Activated CD4-positive, alpha-beta T cell treated with anti-CD3 and anti-CD28 coated beads, Interleukin-2, Interleukin-4, amounts not matched to agents 100 ng/mL and 50 ng/mL, durations not matched to agents 16 hours and 8 hours (primary cell): Measurements from ENCODE around the gene MPPED2.
"Not testable (repeated sequence)": the region's sequence is repeated elsewhere in the genome, so short reads cannot be mapped to it uniquely, and the experiment has no call there.

ENCODE experiments used
- DNase-seq: peaks from one replicate; pipeline ENCODE4 v3.0.0-alpha.2; 2020; ENCODE audit warnings: low spot score

MPPED2 gene

DNA sequence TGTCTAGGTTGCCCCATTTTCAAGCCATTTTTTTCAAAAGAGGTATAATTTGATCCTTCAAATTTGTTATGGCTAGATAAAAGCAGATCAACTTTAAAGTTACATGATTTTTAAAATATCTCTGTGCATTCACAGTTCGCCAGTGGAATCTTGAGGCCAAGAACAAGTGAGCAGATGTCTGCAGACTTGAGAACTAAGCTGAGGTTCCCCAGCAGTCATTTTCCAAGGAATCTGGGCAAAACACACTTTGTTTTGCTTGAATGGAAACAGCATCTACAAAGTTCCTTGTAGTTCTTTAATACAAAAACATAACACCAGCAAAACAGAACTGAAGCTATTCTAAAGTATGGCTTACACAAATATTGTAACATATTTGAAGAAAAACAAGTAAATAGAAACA lies 7.7 kb downstream of the MPPED2 start:
- no peak for DNase-seq

DNA sequence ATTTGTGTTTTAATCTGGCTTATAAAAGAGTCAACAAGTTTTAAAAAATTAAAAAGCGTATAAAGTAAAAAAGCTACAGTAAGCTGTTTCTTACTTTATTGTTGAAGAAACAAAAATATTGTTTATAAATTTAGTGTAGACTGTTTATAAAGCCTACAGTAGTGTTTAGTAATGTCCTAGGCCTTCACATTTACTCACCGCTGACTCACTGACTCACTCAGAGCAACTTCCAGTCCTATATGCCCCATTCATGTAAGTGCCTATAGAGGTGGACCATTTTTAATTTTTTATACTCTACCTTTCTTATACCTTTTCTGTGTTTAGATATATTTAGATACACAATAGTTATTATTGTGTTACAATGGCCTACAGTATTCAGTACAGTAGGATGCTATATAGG lies 12.2 kb downstream of the MPPED2 start:
- DNase-seq: no peak

DNA sequence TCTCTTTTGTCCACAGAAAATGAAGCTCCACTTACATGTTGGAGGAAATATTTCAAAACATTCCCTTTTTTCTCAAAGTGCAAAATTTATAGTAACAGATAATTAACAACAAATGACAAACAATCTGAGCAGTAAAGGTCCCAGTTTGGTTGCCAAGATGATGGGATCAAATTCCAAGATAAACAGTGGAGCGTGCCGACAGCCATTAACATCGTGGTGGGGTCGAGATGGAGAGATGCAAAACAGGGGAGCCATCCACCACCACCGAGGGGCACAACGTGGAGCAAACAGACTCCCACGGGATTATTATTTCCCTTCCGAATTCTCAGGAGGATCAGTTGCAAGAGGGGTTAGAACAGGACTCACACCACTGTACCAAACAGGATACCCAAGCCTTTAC lies 17.2 kb downstream of the MPPED2 start:
- no peak for DNase-seq

DNA sequence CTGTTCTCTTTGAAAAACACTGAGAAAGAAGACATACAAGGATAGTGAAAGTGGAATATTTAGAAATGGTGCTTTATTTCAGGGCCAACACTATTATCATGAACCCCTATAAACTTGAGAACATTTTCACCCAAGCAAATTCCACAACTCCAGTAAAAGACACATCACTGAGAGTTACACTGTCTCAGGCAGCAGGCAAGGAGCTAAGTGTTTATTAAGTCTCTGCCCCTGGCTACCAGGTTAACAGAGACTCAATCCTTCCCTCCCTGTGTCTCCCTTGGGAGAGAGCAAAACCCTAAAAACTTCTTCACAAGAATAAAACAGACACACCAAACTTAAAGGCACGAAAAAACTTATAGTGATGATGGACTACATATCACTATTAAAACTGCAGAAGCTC lies 18.5 kb downstream of the MPPED2 start:
- DNase-seq: no peak

DNA sequence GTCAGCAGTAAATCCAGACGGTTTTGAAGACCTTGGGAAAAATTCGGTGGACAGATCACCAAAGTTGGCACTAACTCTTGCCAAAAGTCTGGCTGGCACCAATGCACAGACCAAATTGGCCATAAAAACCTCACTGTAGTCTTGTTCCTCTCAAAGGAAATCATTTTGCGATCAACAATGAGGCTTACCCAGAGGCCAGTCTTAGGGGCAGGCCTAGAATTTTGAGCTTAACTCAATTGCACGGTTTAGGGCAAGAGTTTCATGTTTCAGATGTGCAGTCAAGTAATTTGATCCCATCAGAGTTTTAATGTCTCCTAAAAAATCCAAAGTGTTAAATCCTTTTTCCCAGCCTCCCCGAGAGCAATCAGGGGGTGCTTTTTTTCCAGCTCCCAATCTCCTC lies 19.0 kb downstream of the MPPED2 start:
- DNase-seq: no peak

DNA sequence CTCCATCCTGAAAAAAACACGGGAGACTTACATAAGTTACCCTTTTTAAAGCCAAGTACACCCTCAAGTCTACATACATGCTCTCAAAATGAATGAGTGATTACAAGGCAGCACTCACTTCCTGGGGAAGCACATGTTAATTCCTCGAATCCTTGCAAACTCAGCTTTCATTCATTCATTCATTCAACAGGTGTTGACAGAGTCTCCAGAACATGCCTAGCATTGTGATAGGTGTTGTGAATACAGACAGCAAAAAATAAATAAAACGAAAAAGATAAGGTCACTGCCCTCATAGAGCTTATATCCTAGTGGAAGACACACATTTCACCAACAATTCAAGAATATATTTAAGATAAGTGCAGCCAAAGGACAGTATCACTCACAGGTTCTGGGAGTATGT lies 19.7 kb downstream of the MPPED2 start:
- no peak for DNase-seq

DNA sequence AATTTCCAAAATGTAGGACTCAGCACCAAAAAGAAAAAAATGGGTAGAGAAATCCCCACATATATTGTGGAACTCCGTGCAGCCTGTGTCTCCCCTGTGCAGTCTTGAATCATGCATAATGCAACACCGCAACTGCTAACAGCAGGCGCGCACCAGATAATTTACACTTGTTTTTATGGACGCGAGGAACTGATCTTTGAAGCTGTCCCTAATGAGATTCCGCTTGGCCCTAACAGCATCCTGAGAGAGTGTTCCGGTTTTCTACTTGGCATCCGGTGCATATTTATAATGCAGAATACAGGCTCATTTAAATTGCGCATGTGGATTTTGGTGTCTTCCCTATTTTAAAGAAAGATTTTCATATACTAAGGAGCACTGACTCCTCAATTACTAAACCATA lies 21.1 kb downstream of the MPPED2 start:
- DNase-seq: no peak

DNA sequence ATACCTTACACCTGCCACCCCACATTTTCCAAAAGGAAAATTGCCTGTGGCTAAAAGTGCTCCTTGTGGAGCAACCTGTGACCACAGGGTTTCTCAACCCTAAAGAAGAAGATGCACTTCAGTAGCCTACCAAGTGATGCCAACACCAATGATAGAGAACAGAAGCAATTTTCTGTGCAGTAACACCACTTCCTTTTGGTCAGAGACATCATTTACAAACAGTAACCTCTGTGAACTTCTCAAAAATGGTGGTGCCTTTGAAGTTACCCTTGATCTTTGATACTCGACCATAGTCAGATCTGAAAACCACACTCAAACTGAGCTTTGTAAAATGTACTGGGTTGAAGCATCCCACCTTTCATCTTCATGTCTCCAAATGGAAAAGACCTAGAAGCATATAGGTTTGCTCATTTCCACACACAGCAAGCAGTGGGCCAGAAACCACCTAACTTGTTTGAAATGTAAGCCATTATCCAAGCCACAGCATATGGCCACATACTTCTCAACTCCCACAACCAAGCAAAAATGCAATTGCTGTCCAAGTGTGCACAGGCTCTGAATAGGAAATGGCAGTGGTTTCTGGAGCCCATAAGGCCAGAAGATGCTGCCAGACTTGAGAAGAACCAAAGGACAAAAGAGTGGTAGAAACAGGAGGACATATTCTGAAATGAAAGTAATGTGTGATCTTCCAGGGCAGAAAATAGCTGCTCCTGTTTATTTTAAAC lies 24.3 kb downstream of the MPPED2 start:
- no peak for DNase-seq

DNA sequence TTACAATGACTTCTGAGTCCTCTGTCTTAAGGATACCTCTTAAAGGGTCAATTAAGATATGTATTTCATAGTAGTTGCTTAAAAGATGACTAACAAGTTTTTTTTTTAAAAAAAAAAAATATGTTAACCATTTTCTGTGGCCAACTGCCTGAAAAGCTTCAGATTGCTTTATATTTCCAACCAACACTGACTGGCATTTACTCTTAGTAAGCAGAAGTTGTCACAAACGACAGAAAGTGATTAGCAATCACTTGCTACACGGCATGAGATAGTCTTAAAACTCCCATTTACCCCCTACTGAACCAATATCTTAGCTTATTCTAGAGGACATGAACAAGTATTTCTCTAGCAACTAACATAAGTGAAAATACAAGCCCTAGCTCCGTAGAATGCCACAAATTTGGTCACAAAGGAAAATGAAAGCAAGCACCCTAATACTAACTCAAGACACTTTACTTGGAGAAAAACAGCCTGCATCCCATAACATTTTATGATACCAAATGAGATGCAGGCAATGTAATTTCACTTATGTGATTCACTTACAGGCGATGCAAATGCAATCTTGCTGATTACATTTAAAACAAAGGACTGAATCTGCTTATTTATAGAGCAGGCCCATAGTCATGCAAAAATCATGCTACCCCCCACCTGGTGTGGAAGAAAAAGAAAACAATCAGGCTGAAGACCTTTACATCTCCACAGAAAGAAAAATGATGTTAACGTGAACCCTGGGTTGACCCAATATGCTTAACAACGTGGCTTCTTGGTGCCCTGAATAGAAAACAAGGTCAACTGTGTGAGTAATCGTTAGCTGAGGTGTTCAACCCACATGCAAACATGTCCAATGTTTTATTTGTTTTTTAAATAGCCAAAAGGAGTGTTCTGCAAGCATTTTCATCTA lies 25.7 kb downstream of the MPPED2 start:
- DNase-seq: no peak

DNA sequence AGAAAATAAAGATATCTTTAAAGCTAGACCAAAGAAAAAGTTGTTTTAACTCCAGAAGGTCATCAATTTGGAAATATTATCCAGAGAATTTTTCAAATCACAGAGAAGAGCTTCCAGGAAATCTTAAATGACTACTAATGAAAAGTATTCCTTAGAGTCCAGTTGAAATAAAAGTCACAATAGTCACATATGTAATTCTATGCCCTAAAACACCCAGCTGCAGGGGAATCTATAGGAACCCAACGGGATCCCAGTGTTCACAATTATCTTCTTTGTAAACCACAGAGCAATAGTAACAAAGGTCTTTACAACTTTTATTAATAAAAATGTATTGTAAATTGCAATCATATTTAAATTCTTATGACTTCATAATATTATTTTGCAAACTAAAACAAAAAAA lies 27.1 kb downstream of the MPPED2 start:
- no peak for DNase-seq

DNA sequence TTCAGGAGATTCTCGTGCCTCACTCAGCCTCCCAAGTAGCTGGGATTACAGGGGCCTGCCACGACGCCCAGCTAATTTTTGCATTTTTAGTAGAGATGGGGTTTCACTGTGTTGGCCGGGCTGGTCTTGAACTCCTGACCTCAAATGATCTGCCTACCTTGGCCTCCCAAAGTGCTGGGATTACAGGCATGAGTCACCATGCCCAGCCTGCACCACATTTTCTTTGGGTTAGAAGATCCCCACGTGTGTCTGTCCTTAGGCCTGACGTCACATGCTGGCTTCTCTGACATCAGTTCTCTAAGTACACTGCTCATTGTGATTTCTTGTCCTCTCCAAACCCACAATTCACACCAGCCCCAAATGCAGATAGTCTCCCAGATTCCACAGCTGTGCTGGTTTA lies 31.6 kb downstream of the MPPED2 start:
- DNase-seq: not testable (repeated sequence)

DNA sequence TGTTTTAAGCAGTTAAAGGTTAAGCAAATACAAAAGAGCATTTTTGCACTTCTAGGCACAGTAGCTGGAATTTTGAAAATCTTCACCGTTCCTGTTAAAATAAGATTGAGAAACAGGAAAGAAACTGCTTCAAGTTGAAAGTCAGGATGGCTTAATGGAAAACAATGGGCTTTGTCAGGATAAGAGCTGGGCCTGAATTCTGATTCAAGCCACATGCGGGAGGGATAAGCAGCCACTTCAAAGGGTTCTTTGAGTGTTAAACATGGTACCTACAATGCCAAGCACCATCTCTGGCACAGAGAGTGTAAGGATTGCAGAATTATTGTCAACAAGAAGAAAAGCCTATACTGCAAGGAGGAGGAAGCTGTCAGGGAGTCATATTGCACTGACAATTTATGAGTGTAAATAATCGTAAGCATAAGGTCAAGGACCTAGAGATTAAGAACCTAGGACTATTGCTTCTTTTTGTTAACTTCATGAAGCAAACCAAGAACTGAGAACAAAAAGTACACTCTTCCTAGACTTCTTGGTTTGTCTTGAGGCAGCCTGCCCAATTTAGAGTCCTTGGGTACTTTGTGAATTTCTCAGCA lies 32.5 kb downstream of the MPPED2 start:
- no peak for DNase-seq

DNA sequence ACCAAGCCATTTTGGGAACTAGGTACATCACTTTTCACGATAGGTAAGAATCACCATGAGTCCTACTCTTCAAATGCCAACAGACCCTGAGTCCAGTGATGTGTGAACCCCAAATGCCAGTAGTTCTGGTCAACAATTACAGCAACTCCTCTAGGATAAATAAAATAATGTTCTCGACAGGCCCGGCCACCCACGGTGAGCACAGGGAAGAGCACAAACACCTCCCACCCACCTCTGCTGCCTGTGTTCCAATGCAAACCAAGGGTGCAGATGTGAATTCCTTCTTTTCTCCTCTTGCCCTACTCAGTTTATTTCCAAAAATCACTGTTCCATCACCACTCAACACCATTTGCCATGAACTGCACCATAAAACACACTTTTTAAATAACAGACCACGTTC lies 33.3 kb downstream of the MPPED2 start:
- no peak for DNase-seq

DNA sequence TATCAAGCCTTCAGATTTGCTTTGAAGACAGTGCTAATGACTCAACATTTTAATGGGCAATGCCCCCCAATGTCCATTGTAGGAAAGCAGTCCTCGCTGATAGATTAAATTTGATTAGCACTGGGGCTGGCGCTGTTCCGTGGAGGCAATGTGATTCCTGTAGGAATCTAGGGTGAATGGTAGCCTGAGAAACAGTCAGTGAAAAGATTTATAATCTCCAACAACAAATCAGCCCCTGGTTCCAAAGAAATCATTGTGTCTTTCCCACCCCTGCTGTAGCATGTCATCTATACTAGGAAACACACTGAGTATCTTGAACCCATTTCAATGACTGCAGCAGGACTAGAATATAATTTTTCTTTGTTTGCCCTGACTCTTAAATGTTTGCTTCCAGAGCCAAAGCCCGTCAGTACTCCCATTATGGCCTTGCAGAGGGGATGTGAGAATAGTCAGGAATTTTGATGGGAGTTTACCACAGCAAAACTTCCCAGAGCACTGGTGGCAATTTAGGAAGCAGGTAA lies 36.1 kb downstream of the MPPED2 start:
- DNase-seq: no peak

DNA sequence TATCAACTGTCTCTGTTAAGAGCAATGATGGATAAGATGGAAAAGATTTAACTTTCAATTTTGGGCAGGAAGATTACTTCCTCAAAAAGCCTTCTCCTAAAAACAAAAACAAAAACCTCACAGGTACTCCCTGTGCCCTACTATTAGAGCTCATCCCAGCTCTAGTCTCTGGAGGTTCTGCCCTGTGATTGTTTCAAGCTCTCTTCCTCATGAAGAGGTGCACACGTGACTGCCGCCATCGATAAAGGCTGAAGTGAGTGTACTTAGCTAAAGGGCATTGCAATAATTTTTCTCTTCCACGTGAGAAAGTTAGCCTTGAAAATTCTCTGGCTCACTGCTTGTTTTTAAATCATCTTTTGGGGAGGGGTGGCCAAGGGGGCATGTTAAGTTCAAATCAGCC lies 36.6 kb downstream of the MPPED2 start:
- no peak for DNase-seq

DNA sequence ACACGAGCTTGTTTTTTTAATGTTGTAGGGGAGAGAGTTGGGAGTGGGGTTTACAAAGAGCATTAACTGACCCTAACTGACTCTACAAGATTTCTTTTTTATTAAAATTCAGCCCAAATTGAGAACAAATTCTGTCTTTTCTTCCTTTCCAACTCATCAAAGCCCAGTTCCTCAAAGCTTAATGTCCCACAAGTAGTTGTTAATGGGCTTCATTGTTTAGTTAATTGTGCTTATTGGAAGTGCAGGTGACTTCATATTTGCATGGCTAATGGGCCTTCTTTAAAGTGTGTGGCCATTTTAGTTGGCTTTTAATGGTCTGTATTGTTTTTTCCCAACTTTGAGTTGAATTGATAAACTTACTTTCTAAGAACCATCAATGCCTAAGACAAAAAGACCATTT lies 39.8 kb downstream of the MPPED2 start:
- no peak for DNase-seq

DNA sequence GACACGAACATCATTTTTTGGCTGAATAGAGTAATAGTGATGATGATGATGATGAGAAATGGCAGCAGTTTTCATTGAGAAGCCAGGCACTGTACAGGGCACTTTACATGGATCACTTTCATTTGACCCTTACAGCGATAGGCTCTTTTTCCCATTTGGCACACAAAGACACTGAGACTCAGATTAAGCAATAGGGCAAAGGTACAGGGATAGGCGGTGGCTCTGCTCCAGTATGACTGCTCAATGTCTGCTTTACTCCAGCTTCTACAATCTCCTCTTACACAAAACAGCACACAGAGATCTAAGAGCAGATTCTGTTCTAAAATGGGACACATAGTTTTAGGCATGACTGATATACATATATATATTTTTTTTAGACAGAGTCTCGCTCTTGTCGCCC lies 40.6 kb downstream of the MPPED2 start:
- DNase-seq: no peak

DNA sequence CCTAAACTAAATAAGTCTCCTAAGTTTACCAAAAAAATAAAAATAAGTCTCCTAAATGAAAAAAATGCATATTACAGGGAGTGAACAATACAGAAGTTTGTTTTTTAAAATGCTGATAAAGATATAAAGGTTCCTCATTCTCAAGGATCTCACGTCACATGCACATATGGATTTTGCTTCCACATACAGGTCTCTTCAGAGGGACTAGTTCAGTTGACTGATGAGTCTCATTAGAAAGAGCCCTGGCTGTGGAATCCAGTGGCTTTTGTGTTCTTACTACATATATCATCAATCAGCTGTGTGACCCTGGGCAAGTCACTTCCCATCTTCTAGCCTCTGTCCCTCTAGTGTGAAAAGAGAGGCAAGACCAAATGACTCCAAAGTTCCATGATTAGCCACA lies 43.1 kb downstream of the MPPED2 start:
- DNase-seq: no peak

DNA sequence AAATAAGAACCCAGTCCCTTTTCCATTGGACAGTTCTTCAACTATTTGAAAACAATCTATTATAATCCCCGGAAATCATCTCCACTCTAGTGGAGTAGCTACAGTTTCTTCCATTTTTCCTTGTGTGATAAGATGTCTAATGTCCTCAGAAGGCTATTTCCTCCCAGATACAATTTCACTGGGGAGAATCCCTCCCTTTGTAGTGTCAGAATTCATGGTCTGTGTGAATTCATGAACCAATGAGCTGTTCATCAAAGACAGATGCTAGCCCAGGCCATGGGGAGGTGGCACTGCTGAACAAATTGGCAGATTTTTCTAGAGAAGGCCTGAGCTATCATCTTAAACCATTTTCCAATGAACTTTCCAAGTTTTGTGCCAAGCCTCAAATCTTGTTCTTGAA lies 45.4 kb downstream of the MPPED2 start:
- DNase-seq: no peak

DNA sequence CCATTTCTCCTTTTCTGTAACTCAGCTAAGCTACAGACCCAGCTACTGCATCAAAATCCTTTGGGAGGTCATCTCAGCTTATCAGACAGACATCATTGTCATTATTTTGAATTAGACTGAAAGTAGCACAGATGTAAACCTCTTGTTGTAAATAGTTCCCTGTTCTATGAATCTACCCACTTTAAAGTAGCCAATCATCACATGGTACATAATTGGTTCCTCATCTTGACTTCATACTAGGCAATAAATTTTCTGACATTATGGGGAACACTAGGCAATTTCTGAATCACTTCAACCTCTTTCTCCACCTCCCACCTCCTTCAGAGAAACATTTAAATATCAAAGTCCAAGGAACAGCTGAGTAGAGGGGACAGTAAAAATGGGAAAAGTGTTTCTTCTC lies 47.9 kb downstream of the MPPED2 start:
- DNase-seq: no peak

DNA sequence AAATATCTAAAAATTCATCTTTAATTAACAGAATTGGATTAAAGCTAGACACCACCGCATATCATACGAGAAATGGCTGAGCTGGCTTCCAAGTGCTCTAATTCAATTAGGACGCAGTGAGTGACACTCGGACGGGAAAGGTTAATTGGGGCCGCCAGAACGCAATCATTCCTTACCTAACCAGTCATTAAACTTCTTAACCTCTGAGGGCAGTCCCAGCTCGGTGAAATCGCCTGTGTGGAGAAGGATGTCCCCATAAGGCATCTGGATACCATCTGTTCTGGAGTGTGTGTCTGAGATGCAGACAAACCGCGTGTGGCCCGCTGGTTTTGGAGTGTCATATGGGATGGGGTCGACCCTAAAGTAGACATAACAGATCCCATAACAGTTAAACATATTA lies 50.3 kb downstream of the MPPED2 start:
- no peak for DNase-seq

DNA sequence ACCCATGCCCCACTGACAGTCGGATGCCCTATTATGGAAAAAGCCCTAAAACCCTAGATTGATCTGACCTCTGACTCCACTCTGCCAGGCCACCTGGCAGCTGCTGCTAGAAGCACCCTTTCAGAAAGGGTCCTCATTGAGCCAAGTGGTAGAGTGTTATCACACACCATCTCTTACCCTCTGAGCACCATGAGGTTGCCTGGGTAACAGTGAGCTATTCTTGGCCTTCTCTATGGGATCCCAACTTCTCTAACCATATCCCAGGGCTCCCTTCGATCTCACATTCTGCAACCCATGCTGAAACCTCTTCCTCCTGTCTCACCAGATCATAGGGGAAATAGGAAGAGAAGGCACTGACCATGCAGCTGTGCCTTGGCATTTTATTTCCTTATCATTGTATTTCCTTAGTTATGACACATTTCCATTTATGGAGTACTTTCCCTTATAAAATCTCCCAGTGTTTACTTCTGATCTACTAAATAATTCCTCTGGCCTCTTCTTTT lies 52.7 kb downstream of the MPPED2 start:
- DNase-seq: no peak

DNA sequence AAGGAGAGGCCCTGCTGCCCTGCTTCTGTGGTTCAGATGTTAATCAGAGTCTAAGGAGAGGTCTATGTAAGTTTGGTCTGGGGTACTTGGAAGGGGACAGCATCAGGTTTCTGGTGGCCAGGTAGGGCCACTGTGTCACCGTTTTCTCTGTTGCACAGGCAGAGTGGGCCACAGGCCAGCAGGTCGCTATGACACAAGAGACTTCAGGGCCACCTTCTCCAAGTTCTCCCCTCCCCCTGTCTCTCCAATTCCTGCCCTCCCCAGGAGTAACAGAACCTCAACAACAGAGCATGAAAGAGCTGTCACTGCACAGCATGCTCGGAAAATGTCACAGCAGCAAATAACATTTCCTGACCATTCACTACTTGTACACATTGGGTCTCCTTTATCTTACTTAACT lies 58.6 kb downstream of the MPPED2 start:
- DNase-seq: no peak
